GM18858 (cell line): ENCODE measurements around the gene RHBDF2.

Experiments
- ATAC-seq: cut with Tn5 transposase; IDR thresholded peaks from one replicate; pipeline ENCODE4 v1.9.1; 2021; ENCODE audit not compliant: unreplicated experiment

Gene RHBDF2

DNA sequence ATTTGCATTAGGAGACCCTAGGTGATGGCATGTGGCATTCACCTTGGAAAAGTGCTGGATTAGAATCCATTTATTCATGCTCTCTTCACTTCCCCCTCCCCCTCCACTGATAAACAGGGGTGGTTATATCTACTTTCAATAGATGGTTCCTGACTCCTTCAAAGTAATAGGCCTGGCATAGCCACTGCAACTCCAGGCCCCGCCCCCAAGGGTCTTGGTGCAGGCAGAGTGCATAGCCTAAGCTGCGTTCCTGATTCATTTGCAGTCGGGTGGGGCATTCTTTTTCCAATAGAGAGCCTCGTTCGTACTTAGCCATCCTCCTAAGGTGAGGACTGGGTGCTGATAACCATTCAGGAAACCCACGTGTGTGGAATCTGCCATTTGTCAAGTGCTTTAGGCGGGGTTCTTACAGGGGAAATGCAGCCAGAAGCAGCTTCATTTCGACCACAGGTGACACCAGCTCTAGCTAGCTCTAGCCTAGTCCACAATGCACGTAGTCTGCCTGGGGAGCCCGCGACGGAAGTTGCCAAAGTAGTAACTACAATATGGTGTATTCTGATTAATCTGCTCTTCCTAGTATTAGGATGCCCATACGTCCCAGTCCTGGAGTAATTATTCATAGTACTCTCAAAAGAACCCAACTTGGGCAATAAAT is 59.4 kb downstream of the RHBDF2 start:
- ATAC-seq, result no peak

DNA sequence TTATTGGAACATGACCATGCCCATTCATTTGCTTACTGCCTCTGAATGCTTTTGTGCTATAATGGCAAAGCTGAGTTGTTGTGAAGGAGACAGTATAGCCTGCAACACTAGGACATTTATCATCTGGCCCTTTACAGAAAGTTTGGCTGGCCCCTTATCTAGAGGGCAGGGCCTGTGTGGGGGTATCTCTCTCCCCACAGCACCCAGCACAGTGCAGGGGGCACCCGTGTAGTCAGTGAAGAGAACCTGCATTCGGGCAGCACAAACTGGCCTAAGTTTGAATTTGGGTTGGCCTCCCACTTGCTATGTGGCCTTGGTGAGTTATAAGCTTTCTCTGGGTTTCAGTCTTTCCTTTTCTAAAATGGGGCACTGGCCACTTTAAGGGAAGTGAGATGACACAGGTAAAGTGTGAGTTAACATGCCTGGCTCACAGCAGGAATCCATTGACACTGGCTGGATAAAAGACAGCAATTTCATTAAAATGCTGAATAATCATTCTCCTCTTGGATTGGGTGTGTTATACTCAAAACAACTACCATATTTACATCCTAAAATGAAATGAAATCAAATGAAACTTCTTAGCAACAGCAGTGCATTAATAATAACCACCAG is 60.4 kb downstream of the RHBDF2 start:
- ATAC-seq, result no peak

GRCh38 chr17:76439314-76439928 is 61.8 kb downstream of the RHBDF2 start:
- ATAC-seq, result no peak

GRCh38 chr17:76438906-76439305 is 62.3 kb downstream of the RHBDF2 start:
- ATAC-seq, result no peak

DNA sequence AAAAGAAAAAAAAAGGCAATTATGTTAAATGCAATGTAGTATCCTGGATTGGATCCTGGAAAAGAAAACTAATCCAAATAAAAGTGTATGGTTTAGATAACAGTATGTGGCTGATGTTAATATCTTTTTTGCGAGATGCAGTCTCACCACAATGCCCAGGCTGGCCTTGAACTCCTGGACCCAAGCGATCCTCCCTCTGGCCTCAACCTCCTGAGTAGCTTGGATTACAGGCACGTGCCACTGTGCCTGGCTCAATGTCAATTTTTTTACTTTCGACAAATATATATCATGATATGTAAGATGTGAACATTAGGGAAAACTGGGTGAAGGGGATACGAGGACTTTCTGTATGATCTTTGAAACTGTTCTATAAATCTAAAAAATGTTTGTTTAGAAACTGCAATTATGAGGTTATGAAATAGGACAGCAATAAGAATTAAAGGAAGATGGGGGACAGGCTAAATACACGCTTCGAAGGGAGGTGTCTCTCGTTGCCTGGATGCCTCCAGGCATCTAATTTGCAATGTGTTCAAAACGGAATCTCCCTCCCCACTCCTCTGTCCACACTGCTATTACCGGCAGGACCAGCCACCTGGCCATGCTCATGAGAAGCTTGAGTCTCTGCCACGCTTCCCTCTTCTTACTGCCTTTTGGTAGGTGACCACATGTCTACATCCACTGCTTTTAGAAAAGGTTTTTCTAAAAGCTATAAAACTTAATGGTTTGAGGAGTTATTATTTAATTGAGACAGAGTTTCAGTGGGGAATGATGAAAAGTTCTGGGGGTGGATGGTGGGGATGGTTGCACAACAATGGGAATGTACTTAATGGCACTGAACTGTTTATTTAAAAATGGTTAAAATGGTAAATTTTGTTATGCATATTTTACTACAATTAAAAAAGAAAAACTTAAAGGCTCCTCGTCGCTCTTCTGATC is 63.5 kb downstream of the RHBDF2 start:
- ATAC-seq, result no peak

- no peak for ATAC-seq
Measured at GRCh38 chr17:76435751-76436150, 65.5 kb downstream of the RHBDF2 start.

DNA sequence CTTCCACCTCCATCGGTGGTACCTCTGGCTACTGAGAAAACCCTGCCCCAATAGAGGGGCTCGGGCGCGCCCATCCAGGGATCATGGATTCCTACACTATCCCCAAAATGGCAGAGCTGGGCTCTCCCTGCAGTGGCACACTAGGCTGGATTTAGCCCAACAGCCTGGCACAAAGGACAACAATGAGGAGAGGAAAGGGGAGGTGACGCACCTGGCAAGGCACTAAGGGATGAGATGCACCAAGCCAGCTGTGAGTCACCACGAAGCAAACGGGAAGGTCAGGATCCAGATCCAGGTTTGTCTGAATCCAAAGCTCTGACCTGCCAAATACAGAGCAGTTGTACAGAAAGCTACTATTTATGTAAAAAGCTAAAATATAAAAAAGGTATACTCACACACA is 66.4 kb downstream of the RHBDF2 start:
- ATAC-seq, result no peak

DNA sequence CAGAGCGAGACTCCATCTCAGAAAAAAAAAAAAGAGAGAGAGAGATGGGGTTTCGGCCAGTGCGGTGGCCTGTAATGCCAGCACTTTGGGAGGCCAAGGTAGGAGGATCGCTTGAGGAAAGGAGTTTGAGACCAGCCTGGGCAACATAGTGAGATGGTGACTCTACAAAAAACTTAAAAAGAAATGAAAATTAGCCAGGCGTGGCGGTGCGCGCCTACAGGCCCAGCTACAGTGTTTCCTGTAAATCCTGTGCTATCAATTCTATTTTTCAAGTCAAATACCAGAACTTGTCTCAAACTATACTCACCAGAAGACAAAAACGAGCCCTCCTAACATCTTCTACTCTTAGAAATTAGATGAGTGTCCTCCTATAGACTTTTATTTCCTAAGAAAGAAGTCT is 67.5 kb downstream of the RHBDF2 start:
- ATAC-seq, result no peak

DNA sequence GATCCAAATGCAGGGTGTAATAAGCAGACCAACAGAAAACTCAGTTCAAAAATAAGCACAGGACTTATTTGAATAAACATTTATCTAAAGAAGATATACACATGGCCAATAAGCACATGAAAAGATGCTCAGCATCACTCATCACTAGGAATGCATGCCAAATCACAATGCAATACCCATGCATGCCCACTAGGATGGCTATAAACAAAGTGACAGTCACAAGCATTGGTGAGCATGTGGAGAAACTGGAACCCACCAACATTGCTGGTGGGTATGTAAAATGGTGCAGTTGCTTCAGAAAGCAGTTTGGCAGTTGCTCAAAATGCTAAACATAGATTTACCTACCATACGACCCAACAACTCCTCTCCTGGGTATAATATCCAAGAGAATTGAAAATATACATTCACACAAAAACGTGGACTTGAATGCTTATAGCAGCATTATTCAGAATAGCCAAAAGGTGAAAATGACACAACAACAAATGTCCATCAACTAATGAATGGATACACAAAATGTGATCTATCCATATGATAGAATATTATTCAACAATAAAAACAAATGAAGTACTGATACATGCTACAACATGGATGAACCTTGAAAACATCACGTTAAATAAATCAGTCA is 68.4 kb downstream of the RHBDF2 start:
- ATAC-seq, result no peak

GRCh38 chr17:76432004-76432403 is 69.2 kb downstream of the RHBDF2 start:
- ATAC-seq, result no peak

DNA sequence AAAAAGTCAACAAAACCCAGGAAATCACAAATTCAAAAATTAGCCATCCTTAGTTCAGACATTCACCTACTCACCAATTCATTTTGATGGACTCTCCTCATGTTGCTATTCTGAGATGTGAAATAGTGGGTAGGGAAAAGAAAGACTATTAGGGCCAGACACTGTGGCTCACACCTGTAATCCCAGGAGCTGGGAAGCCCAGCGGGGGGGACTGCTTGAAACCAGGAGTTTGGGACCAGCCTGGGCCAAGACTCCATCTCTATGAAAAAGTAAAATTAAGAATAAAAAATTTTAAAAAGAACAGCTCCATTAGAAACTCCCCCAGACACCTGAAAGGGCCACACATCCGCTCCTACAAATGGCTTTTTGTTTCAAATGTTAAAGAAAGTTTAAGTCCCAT is 69.7 kb downstream of the RHBDF2 start:
- no peak for ATAC-seq

DNA sequence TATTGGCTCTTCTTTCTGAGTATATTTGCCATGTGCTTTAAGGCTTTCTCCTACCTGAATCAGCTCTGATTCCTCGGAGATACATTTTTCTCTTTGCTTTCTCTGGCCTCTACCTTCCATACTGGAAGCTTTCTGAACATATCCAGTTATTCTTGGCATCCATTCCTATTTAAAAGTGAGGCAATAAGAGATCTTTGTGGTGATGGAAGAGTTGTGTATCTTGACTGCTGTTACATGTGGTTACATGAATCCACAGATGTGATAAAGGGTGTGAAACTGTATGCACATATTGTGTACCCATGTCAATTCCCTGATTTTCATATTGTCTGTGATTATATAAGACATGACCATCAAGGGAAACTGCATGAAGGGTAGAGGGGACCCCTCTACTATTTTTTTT is 72.7 kb downstream of the RHBDF2 start:
- no peak for ATAC-seq

DNA sequence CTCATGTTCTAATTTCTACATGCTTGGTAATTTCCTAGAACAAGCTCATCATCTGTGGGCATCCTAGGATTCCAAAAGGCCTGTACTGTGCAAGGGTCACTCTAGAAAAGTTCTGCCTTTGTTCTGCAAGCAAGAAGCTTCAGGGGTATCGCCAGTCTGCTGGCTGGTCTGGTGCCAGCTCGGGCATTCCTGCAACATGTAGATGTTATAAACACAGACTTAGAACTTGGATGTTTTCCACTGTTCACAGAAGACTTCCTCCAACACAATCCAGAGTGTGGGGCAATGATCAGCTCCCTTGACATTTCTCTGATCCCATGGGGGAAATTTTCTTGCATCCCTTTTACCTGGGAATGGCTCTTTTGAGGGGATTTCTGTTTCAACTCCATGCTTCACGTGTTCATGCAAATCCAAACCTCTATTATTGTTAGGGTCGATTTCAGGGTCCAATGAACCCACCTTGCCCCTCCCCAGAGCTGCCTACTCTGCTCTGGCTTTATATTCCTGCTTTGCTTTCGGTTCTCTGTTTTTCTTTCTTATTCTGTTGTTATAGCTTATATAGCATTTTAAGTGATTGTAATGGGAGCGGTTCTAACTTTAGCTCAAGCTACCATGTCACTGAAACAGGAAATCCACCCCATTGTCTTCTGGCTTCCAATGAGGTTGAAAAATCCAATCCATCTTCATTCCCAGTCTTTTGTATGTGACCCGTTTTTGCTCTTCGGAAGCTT is 73.6 kb downstream of the RHBDF2 start:
- no peak for ATAC-seq

- ATAC-seq, result no peak
Measured at GRCh38 chr17:76426853-76427252, 74.4 kb downstream of the RHBDF2 start.

GRCh38 chr17:76422860-76423259 is 78.4 kb downstream of the RHBDF2 start:
- no peak for ATAC-seq

DNA sequence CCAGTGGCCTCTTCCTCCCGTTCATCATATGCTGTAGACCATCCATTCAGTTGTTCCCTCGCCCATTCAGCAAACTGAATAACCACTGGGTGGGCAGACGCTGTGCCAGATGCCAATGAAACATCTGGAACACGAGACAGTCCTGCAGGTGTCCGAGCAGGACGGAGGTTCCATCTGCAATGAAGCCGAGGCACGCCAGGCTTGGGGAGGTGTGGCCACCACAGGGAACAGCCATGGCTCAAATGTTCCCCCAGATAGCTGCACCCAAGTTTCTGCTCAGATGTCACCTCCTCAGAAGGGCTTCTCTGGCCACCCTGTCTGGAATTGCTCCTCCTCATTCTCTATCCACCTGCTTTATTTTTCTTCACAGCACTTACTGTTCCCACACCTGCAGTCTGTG is 78.8 kb downstream of the RHBDF2 start:
- no peak for ATAC-seq

DNA sequence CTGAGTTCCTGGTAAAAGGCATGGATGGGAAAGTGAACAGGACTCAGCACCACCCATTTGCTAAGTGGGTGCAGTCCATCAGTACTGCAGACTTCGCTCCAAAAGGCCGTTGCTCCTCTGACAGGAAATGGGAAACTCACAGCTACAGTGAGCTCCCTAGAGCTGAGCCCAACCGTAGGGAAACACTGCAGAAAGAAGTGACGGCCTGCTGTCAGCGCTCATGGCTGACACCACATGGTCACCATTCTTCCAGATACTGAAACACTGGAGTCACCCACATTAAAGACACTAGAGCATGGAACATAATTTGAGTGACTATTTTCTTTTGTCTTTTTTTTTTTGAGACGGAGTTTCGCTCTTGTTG is 80.2 kb downstream of the RHBDF2 start:
- ATAC-seq, result no peak
